Activated CD4-positive, alpha-beta T cell treated with anti-CD3 and anti-CD28 coated beads for 36 hours (primary cell): ENCODE results near the gene EZR. TPM values are rescaled to one million over a fixed set of nuclear protein-coding genes. Genes with fewer than 3 reads are reported as not detected.

Experiments
- ATAC-seq: fragments of 200-7000 bp; cut with Tn5 transposase; one replicate; pipeline ENCODE4 v1.10.0; 2021; ENCODE audit warnings: mild to moderate bottlenecking, moderate library complexity
- CTCF ChIA-PET: fragments of 350-600 bp; sonication (Branson Sonifier 250); formaldehyde crosslinking; loops from one replicate; lab custom pipeline; 2021; ENCODE audit warnings: antibody characterized with exemption; lab: Charles Lee
- POLR2A ChIA-PET: fragments of 350-600 bp; sonication (Branson Sonifier 250); formaldehyde crosslinking; loops from one replicate; lab custom pipeline; 2021; ENCODE audit warnings: antibody characterized with exemption, inconsistent platforms; lab: Charles Lee
- DNase-seq: peaks from one replicate; pipeline ENCODE4 v3.0.0-alpha.2; 2020
- H3K27ac Mint-ChIP-seq: one replicate; pipeline ENCODE4 v1.8.0; 2021; ENCODE audit warnings: mixed read lengths
- H3K27me3 Mint-ChIP-seq: one replicate; pipeline ENCODE4 v1.8.0; 2021; ENCODE audit warnings: mixed read lengths
- H3K36me3 Mint-ChIP-seq: one replicate; pipeline ENCODE4 v1.8.0; 2021; ENCODE audit warnings: low read depth, mixed read lengths
- H3K4me1 Mint-ChIP-seq: one replicate; pipeline ENCODE4 v1.8.0; 2021; ENCODE audit warnings: mixed read lengths
- H3K4me3 Mint-ChIP-seq: one replicate; pipeline ENCODE4 v1.8.0; 2021; ENCODE audit warnings: mild to moderate bottlenecking, moderate library complexity, mixed read lengths
- H3K9me3 Mint-ChIP-seq: one replicate; pipeline ENCODE4 v1.8.0; 2021; ENCODE audit warnings: low read depth, mixed read lengths
- intact Hi-C, 2 experiments: fragments of 100-400 bp; cut with DNase I in 1 of 2; cut with micrococcal nuclease in 1 of 2; formaldehyde crosslinking; loops; one replicate each; pipeline versions ENCODE4 v1.14.2 to v1.15.1; 2022 to 2024; cut with DNase I, micrococcal nuclease
- total RNA-seq, 2 experiments: library from RNA; stranded (reverse); gene quantifications; one replicate each; pipeline ENCODE4 v1.2.3, GENCODE V29; 2021

Gene EZR
- total RNA-seq, 2 experiments from 2014 or later, result 197 to 203 TPM

DNA sequence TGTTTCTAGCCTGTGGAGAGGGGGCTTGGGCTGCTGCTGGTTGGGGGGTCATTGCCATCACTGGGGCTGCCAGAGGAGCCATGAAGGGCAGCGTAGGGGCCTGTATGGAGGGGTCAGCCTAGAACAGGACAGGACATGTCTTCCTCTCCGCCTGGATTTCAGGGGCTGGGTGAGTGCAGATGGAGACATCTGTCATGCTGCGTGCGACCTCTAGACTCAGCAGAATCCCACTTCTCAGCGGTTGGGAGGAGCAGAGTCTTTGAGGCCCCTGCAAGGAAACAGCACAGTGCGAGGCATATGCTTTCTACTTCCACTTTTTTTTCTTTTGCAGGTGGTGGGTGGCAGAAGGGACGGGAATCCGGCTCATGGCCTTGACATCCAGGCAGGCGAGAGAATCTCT, 67.9 kb downstream of the EZR start:
- no peak for DNase-seq
- ChIA-PET CTCF (interaction anchor here (0.8 kb wide), 1 partner anchor 293 kb away, joined by 3 read pairs; no protein-coding TSS in a partner anchor), POLR2A (no interaction called here)
- no peak for ATAC-seq
- H3K9me3 Mint-ChIP-seq, result no peaks in the 10 kb centered on the region
- no peaks in the 10 kb centered on the region for H3K4me1 Mint-ChIP-seq
- H3K27ac Mint-ChIP-seq, result no peak overlapping the region
- intact Hi-C loops, result no loop called here
- no peaks in the 10 kb centered on the region for H3K27me3 Mint-ChIP-seq
- H3K36me3 Mint-ChIP-seq, result peaks cover 45% of the 10 kb centered on the region
- H3K4me3 Mint-ChIP-seq, result no peak overlapping the region

DNA sequence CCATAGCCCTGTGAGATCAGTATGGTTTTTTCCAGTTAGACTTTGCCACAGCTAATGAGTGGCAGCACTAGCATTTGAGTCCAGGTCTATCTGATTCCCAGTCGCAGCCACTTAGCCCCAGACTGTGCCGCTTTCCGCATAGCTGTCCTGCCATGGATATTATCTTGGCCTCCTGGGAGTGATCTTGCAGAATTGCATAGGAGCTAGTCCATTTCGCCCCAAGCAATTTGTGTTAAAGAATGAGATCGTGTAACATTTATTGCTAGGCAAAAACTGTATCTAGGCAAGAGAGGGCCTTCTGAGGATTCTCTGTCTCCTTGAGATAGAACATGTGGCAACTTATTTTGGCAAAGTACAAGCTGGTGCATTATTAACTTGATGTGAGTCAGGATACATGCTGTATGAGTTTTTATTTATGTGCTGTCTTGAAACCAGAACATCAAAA, 74.2 kb downstream of the EZR start:
- CTCF ChIA-PET, result interaction anchor here (1.5 to 2.9 kb wide), 2 partner anchors 41 to 44 kb away, joined by 3 to 10 read pairs; no protein-coding TSS in a partner anchor
- Mint-ChIP-seq H3K4me1 (no peaks in the 10 kb centered on the region), H3K9me3 (no peaks in the 10 kb centered on the region), H3K27me3 (no peaks in the 10 kb centered on the region), H3K36me3 (peaks cover 65% of the 10 kb centered on the region), H3K27ac (no peak overlapping the region), H3K4me3 (no peak overlapping the region)
- no peak for DNase-seq
- ATAC-seq, result no peak
- intact Hi-C loops, result no loop called here
- POLR2A ChIA-PET, result no interaction called here

DNA sequence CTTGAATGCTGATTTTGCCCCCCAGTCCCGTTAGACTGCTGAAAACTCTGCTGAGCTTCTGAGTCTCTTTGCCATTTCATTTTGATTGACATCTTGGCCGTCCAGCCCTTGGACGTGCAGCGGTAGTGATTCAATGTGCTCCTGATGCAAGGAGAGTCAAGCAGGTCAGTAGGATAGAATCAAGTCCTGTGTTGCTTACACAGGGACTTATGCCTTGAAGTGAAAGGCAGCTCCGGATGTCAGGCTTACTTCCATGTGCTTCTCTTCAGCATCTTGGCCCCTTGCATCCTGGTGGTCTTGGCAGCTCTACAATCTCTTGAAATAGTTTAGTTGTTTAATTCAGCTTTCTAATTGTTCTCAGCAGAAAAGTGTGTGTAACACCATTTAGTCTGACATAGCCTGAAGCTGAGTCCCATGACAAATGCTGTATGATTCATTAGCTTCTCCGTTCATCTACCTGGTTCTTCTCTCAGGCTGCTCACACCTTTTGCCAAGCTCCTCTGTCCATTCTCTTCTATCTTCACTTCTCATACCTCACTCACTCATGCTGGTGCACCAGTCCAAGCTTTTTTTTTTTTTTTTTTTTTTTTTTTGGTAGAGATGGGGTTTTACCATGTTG, 76.0 kb downstream of the EZR start:
- ATAC-seq, result no peak
- ChIA-PET POLR2A (no interaction called here), CTCF (interaction anchor here (0.6 to 1.3 kb wide), 5 partner anchors 37 to 529 kb away, joined by 3 read pairs; no protein-coding TSS in a partner anchor)
- no peaks in the 10 kb centered on the region for H3K4me1 Mint-ChIP-seq
- intact Hi-C loops, result no loop called here
- no peak overlapping the region for H3K4me3 Mint-ChIP-seq
- peaks cover 76% of the 10 kb centered on the region for H3K36me3 Mint-ChIP-seq
- H3K27me3 Mint-ChIP-seq, result no peaks in the 10 kb centered on the region
- no peak for DNase-seq
- H3K27ac Mint-ChIP-seq, result no peak overlapping the region
- H3K9me3 Mint-ChIP-seq, result peaks cover 12% of the 10 kb centered on the region

DNA sequence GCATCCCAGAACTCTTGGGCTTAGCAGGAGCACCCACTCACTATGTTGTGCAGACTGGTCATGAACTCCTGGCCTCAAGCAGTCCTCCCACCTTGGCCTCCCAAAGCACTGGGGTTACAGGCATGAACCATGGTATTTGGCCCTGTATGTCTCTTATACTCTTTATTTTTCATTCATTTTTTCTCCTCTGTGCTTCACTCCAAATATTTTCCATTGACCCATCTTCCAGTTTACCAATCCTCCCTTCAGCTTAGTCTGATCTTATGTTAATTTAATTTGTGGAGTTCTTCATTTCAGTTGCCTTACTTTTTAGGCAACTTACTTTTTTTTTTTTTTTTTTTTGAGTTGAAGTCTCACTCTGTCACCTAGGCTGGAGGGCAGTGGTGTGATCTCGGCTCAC, 79.5 kb downstream of the EZR start:
- intact Hi-C loops, result no loop called here
- Mint-ChIP-seq H3K27me3 (no peaks in the 10 kb centered on the region), H3K4me1 (no peaks in the 10 kb centered on the region), H3K36me3 (peaks cover 86% of the 10 kb centered on the region), H3K27ac (no peak overlapping the region), H3K9me3 (peaks cover 15% of the 10 kb centered on the region), H3K4me3 (no peak overlapping the region)
- POLR2A ChIA-PET, result no interaction called here
- CTCF ChIA-PET, result interaction anchor here (0.5 kb wide), 1 partner anchor 158 kb away, joined by 3 read pairs; no protein-coding TSS in a partner anchor
- no peak for DNase-seq
- no peak for ATAC-seq

DNA sequence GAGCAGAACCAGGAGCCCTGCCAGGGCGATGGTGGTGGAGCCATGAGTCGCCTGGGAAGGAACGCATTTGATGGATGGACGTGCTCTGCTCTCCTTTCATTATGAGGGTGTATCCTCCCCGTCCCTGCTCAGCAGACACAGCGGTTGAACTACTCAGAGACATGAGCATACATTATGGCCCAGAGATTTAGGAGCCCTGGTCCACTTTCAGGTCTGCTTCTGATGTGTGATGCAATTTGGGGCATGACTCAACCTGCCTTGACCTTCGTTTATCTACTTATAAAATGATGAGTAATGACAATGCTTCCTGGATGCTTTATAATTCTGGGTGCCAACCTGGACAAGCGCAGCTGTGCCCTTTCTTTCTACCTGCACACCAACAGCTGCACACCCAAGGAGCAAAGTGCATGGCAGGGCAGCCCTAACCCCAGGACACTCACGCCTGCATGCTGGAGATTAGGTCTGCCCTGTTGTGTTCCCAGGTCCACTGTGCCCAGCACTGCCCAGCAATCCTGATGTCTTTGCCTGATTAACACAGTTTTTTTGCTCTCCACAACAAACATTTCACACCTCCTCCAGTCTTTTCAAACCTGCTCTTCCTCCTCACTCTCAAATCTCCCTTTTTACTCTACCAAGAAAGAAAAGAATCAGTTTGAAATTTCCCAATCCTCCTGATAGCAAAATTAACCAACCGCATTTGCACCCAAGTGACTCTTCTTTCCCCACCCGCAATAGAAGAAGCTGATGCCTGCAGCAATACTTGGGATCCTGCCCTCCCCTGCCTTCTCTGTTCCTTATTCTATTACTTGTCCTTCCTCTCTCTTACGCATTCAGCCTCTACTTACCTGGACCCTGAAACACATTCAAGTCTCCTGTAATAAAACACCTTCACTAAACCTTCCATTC, 81.2 kb downstream of the EZR start:
- H3K4me3 Mint-ChIP-seq, result no peak overlapping the region
- intact Hi-C loops, result no loop called here
- peaks cover 89% of the 10 kb centered on the region for H3K36me3 Mint-ChIP-seq
- ATAC-seq (peak; percentile 23), DNase-seq (no peak)
- peaks cover 15% of the 10 kb centered on the region for H3K9me3 Mint-ChIP-seq
- H3K27ac Mint-ChIP-seq, result no peak overlapping the region
- H3K27me3 Mint-ChIP-seq, result no peaks in the 10 kb centered on the region
- ChIA-PET CTCF (interaction anchor here (0.8 kb wide), 1 partner anchor 36 kb away, joined by 3 read pairs; no protein-coding TSS in a partner anchor), POLR2A (no interaction called here)
- H3K4me1 Mint-ChIP-seq, result no peaks in the 10 kb centered on the region

DNA sequence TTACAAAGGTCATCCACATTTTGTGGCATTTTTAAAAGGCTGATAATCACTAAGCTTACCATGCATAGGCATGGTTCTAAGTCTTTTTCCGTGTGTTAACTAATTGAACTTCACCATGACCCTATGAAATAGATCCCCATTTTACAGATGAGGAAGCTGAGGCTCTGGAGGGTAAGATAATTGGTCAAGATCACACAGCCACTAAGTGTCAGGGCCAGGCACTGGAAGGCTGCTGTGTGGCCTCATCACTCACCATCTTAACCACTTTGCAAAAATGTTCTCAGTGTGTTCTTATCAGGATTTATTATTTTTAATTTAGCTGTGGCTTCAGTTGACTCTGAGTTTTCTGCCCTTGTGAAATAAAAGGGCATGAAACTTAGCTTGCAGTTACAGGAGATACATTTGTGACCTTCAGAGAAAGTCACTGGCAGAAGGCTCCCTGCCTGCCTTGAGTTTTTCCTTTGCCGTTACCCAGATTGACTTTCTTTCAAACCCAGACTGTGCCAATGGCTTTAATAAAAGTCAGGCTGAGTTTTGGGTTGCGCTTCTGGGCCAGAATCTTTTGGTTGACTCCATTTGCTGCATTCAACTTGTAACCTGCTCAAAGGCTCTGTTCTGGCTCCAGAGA, 82.0 kb downstream of the EZR start:
- POLR2A ChIA-PET, result interaction anchor here (0.6 kb wide), 1 partner anchor 11 kb away, joined by 3 read pairs; no protein-coding TSS in a partner anchor
- Mint-ChIP-seq H3K9me3 (peaks cover 16% of the 10 kb centered on the region), H3K4me3 (no peak overlapping the region), H3K4me1 (no peaks in the 10 kb centered on the region), H3K27ac (no peak overlapping the region), H3K27me3 (no peaks in the 10 kb centered on the region), H3K36me3 (peaks cover 88% of the 10 kb centered on the region)
- intact Hi-C loops, result no loop called here
- ATAC-seq (no peak), DNase-seq (no peak)
- CTCF ChIA-PET, result no interaction called here

DNA sequence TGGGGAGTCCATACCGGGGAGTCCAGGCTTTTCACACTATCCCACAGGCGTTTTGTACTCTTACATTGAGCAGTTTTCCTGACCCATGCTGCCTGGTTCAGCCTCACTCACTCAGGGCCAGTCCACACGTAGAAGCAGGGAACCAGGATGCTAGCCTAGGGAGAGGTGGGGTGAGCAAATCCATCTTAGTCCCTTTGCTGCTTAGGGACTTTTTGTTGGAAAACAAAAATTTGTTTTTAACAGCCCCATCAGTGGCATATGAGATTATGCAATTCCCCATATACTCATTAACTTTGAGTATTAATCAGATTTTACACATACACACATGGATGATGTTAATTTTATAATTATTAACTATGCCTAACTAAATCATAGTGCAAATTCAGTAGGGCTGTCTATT, 84.2 kb downstream of the EZR start:
- ChIA-PET CTCF (interaction anchor here (0.6 to 0.8 kb wide), 2 partner anchors 12 to 98 kb away, joined by 3 read pairs; no protein-coding TSS in a partner anchor), POLR2A (no interaction called here)

DNA sequence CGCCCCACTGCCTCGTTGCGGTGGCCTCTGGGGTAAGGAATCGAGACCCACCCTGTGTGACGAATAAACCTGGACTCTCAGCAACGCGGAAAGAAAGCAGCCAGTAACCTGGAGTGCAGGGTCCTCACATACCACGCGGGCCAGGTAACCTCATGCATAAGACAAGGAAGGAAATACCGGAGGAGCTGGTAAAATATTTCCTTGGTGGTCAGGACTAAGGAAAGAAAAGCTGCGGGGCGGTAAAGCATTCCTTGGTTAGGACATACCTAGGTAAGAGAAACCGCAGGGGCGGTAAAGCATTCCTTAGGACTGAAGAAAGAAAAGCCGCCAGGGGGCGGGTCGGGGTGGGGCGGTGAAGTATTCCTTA, 88.6 kb downstream of the EZR start:
- intact Hi-C loops, result no loop called here
- no peak for ATAC-seq
- H3K9me3 Mint-ChIP-seq, result peaks cover 3% of the 10 kb centered on the region
- no peaks in the 10 kb centered on the region for H3K27me3 Mint-ChIP-seq
- ChIA-PET CTCF (no interaction called here), POLR2A (no interaction called here)
- peaks cover 83% of the 10 kb centered on the region for H3K36me3 Mint-ChIP-seq
- no peaks in the 10 kb centered on the region for H3K4me1 Mint-ChIP-seq
- H3K4me3 Mint-ChIP-seq, result no peak overlapping the region
- H3K27ac Mint-ChIP-seq, result no peak overlapping the region
- no peak for DNase-seq

More for the DNA sequence above, 84.2 kb downstream of the EZR start:
- ATAC-seq (no peak), DNase-seq (no peak)
- Mint-ChIP-seq H3K27ac (no peak overlapping the region), H3K4me3 (no peak overlapping the region), H3K36me3 (peaks cover 92% of the 10 kb centered on the region), H3K4me1 (no peaks in the 10 kb centered on the region), H3K9me3 (peaks cover 19% of the 10 kb centered on the region), H3K27me3 (no peaks in the 10 kb centered on the region)
- intact Hi-C loops, result no loop called here

DNA sequence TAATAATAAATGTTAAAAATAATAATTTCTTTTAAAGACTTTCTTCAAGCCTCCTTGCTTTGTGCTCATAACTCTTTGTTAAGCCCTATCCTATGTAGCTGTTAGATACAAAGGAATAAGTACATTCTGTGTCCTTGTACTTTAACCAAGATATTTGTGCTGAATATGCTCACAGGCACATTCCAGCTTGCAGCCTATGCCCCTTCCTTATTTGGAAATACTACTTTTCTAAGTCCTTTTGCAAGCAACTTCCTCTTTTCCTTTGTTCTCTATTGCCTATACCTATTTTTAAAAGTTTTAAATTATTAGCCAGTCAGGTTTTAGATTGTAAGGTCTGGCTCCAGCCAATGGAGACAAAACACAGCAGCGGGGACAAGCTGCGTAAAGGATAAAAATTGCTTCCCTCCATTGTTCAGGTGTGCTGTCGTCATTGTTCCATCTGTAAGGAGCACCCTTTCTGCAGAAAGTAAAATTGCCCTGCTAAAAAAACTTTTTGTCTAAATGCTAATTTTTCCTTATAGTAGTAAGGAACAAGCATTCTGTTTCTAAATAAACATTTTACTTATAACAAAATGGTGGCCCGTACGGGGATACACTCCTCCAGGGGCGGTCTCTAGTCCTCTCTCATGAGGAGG, 89.1 kb downstream of the EZR start:
- CTCF ChIA-PET, result no interaction called here
- peaks cover 84% of the 10 kb centered on the region for H3K36me3 Mint-ChIP-seq
- intact Hi-C loops, result no loop called here
- no peaks in the 10 kb centered on the region for H3K4me1 Mint-ChIP-seq
- DNase-seq (no peak), ATAC-seq (no peak)
- H3K27ac Mint-ChIP-seq, result no peak overlapping the region
- H3K4me3 Mint-ChIP-seq, result no peak overlapping the region
- POLR2A ChIA-PET, result interaction anchor here (0.6 kb wide), 1 partner anchor 12 kb away, joined by 3 read pairs; no protein-coding TSS in a partner anchor
- peaks cover 3% of the 10 kb centered on the region for H3K9me3 Mint-ChIP-seq
- no peaks in the 10 kb centered on the region for H3K27me3 Mint-ChIP-seq

DNA sequence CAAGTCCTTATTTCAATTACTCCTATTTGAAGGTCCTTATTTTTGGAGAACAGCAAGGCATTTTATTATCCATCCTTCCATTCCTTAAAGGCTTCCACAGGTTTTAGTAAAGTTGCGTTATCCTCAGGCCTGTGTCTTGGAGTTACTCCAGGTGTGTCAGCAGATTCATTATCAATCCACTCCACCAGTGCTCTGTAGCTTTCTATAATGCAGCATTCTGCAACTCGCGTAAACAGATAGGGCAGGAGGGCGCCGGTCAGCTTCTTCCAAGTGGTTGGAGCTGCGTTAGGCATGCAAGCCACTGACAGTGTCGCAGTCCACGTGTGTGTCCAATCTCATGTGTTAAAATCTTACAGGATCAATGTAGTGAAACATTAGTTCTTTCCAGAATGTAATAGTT, 93.5 kb downstream of the EZR start:
- no peak for DNase-seq
- Mint-ChIP-seq H3K4me3 (no peak overlapping the region), H3K9me3 (no peaks in the 10 kb centered on the region), H3K27me3 (no peaks in the 10 kb centered on the region), H3K27ac (no peak overlapping the region), H3K36me3 (peaks cover 79% of the 10 kb centered on the region), H3K4me1 (peaks cover 5% of the 10 kb centered on the region)
- intact Hi-C loops, result no loop called here
- ATAC-seq, result no peak
- ChIA-PET CTCF (no interaction called here), POLR2A (interaction anchor here (0.9 kb wide), 1 partner anchor 11 kb away, joined by 3 read pairs; no protein-coding TSS in a partner anchor)
